ENCODE results near the gene OSBPL10.
"Not testable (repeated sequence)": the region's sequence is repeated elsewhere in the genome, so short reads cannot be mapped to it uniquely, and the experiment has no call there.

The OSBPL10 gene

DNA sequence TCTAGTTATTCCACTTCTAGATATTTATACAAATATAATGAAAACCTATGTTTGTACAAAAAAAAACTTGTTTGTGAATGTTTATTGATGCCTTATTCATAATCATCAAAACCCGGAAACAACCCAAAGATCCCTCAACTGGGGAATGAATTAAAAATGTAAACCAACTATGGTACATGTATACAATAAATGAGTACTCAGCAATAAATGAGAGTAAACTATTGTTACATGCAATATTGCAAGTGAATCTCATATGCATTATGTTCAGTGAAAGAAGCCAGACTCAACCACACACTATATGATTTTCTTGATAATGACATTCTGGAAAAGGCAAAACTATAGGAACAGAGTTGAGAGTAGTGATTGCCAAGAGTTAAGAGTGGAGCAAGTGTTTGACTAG is 12.8 kb upstream of the OSBPL10 start:
- no peak for DNase-seq (ENCODE audit: low read depth)

DNA sequence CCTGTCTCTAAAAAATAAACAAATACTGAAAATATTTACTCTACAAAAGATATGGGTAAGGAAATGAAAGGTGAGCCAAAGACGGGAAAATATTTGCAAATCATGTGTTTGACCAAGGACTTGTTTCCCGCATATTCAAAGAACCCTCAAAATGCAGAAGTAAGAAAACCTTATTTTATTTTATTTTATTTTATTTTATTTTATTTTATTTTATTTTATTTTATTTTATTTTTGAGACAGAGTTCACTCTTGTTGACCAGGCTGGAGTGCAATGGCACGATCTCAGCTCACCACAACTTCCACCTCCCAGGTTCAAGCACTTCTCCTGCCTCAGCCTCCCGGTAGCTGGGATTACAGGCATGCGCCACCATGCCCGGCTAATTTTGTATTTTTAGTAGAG is 11.9 kb upstream of the OSBPL10 start:
- DNase-seq (ENCODE audit: low read depth), result not testable (repeated sequence)

DNA sequence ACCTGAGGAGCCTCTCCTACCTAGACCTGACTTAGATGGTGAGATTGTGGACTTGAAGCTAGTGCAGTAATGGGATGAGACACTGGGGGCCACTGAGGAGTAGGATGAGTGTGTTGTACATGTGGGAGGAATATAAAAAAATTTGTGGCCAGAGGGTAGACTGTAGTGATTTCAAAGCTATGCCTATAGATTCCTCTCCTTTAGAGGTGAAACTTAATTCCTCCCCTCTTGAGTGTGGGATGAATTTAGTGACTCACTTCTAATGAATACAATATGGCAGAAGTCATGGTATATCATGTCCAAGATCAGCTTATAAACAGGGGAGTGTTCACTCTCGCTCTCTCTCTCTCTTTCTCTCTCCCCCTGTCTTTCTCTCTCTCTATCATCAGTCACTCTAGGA is 7.2 kb upstream of the OSBPL10 start:
- DNase-seq (ENCODE audit: low read depth), result no peak

DNA sequence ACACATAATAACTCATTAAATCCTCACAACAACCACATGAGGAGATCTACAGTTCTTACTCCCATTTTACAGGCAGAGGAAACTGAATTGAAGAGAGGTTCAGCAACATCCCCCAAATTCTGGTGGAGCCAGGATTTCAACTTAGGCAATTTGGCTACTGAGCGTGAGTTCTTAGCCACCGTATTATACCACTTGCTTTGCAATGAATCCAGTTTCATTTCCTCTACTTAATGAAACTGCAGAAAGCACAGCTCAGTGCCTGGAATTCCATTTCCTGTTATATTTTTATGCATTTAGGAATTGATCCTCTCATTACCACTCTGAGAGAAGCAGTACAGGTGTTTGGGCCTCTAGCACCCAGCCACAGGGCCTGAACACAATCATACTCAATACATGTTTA is 4.8 kb upstream of the OSBPL10 start:
- DNase-seq (ENCODE audit: low read depth), result no peak

DNA sequence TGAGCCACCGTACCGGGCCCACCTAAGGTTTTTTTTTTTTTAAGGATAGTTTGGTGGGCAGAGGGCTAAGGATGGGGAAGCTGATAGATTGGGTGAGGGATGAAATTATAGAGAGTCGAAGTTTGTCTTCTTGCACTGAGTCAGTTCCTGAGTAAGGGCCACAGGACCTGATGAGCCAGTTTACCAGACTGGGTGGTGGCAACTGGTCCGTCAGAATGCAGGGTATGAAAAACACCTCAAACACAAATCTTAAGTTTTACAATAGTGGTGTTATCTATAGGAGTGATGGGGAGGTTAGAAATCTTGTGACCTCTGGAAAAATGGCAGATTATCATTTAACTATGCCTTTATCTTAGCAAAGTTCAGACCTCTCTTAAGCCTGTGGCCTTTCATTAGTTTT is 3.3 kb upstream of the OSBPL10 start:
- no peak for DNase-seq (ENCODE audit: low read depth)

DNA sequence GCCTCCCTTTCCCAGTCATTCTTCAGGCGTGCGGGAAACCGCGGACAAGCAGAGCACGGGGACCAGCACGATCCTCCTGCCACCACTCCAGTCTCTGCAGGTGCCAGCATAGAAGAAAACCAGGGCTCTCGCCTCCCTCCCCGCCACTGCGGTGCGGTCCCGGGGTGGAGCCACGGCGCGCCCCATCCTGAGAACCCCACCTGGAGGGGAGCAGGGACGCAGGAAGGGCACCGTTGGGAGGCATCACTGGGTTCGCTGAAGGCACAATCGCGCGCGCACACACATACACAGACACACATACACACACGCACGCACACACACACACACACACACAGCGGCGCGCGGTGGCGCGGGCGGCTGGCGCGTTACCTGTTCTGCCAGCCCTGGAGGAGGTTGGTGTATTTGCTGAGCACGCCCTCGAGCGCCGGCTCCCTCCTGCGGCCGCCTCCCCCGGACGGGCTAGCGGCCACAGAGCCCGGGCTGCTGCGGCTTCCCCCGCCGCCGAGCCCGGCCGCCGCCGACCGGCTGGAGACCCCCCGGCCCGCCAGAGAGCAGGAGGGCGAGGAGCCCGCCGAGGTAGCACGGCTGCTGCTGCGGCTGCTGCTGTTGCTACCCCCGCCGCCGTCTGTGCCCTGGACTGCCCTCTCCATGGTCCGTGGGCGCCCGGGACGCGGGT is 394 bp downstream of the OSBPL10 start:
- no peak for DNase-seq (ENCODE audit: low read depth)

DNA sequence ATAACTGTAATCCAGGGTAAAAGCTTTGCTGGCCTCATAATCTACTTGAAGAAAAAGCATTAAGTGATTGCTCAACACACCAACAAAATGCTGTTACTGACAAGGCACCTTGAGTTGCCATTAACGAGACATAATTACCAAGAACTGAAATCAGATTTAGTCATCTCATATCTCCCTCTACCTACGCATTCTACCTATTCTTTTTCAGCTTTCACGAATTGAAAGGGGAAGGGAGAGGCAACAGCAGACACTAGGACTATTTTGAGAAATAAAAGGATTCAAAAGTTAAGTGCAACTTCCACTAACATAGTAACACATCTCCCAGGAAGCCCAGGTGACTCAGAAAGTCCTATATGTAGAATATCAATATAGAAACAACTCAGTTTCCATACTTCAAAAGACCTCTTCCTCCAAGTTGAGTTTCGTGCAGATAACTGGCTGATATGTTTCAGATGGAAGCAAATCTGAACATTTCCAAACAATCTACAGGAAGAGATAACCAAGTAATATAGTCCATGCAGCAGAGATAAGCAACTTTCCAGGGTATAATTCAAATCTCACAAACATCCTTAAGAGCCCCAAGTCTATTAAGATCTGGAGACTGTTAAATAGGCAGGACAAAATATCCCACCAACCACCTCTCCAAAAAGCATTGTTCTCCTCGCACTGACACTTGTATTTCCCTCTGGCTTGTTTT is 1.9 kb downstream of the OSBPL10 start:
- DNase-seq (ENCODE audit: low read depth), result no peak

DNA sequence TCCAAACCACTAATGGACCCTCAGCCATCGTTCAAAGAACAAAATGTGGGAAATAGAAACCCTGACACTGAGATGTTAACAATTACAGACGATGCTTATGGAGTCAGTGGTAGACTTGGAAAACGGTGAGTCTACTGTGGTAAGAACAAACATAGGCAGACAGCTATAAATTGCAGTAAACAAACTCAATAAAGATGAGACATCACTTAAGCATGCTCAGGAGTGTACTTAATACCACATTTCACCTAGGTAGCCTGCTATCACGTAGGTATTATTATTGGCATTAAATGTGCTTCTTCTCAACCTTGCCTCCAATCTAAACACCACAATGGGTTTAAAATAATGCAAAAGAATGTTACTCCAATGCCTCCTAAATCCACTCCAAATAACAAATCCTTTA is 2.5 kb downstream of the OSBPL10 start:
- DNase-seq (ENCODE audit: low read depth), result no peak

DNA sequence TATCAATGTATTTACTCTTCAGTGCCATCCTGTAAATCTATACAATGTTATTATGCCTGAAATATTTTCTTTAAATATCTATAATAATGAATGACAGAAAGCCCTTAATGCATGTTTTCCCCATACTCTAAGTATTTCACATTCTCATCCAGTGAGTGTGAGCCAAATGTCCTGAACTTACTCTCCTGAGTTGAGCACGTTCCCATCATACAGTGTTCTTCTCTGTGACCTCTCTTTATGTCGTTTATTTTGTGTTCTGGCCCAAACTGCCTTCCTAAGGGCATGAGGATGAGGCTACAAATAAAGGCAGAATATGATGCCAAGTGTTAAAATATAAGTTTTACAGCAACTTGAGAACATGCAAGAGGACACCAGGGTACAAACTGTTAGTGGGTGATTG is 3.3 kb downstream of the OSBPL10 start:
- DNase-seq (ENCODE audit: low read depth), result no peak

DNA sequence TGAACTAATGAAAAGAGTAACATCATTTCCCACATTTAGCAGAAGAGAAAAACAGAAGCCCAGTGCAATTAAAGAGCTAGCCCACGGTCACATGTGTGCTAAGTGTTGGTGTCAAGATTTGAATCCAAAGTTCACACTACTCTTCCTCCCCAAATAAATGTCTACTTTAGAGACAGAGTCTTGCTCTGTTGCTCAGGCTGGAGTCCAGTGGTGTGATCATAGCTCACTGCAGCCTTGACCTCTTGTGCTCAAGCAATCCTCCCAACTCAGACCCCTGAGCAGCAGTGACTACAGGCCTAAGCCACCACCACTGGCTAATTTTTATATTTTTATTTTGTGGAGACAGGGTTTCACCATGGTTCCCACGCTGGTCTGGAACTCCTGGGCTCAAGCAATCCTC is 4.8 kb downstream of the OSBPL10 start:
- no peak for DNase-seq (ENCODE audit: low read depth)

DNA sequence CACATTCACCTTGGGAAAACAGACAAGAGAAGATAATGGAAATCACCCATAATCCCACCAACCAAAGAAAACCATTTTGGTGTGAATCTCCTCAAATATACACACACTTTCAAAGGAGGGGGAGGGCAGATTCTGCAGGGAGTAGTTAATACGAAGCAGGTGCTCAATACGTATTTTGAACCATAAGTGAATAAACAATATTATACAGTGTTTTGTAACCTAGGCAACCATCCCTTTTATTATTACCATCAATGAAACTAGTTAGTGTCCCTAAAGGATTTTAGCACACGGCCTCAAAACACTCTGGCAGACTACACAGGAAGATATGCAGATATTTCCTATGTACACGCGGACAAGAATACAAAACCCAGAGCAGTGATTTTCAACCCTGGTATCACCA is 6.1 kb downstream of the OSBPL10 start:
- DNase-seq (ENCODE audit: low read depth), result no peak

DNA sequence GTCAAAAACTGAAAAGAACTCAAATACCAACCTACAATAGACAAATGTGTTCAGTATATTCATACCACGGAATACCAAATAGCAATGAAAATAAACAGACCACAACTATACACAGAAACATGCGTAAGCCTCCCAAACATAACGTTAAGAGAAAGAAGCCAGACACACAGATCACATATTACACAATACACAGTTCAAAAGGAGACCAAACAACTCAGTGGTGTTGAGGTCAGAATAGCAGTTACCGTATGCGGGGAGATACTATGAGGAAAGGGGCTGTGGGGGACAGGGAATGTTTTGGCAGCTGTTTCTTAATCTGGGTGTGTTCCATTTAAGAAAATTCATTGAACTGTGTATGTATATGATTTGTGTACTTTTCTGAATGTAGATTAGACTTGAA is 6.6 kb downstream of the OSBPL10 start:
- DNase-seq (ENCODE audit: low read depth), result no peak

DNA sequence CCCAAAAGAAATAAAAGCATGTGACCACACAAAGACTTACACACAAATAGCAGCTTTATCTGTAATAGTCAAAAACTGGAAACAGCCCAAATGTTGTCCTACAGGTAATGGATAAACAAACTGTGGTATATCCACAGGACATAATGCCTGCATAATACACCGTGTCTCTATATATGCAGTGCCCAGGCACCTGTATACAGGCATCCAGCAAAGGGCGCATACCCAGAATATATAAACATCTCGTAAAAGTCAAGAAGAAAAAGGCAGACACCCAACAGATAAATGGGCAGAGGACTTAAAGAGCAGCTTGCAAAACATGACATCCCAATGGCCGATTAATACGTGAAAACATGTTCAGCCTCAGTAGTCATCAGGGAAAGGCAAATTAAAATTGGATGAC is 7.2 kb downstream of the OSBPL10 start:
- DNase-seq (ENCODE audit: low read depth), result no peak

DNA sequence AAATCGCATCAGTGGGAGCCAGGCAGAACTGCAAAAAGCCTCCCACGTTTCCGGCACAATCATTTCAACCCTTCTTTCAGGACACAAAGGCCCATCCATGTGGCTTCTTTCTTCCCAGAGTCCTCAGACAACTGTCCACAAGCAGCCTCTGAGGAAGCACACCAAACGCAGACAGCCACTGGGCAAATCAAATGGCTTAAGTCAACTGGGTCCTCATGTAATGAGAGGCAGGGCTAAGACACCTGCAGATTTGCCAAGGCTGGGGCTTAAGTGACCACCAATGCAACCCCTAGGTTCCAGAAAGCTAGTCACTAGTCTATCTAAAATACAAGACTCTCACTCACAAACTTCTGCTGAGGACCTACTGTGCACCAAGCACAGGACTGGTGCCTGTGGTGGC is 8.0 kb downstream of the OSBPL10 start:
- DNase-seq (ENCODE audit: low read depth), result no peak

DNA sequence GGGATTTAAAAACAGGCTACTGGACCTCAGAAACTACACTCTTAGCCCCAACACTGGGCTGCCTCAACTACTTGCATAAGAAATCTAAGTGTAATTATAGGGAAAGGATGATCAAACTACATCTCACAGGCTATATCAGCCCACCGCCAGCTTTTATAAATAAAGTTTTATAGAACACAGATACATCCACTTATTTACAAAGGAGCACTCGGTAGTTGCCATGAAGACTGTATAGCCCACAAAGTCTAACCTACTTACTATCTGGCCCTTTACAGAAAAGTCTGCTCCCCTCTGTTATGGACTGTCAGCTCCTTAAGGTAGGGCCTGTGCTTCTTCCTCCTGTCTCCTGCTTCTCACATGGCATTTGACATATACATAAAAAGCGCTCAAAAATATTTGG is 9.5 kb downstream of the OSBPL10 start:
- no peak for DNase-seq (ENCODE audit: low read depth)

DNA sequence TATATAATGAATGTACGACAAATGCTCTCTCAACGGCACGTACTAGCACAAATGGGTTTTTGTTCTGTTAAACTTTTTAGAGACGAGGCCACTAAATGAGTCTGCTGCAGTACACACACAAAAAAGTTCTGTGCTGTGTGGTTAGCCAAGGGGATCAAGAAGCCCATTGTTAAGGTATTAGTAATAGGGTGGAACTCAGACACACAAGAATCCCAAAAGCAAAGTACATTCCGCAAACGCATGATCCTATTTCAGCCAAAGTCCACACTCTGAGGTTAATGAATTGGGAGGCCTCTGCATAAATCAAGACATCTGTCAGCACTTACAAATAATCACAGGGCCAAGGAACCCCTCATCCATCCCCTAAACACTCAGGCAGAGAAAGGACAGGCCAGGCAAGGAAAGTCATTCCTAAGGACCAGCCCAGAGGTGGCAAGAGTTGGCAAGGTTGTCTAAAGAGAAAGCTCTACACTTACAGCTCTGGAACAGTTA is 12.1 kb downstream of the OSBPL10 start:
- DNase-seq (ENCODE audit: low read depth), result no peak

DNA sequence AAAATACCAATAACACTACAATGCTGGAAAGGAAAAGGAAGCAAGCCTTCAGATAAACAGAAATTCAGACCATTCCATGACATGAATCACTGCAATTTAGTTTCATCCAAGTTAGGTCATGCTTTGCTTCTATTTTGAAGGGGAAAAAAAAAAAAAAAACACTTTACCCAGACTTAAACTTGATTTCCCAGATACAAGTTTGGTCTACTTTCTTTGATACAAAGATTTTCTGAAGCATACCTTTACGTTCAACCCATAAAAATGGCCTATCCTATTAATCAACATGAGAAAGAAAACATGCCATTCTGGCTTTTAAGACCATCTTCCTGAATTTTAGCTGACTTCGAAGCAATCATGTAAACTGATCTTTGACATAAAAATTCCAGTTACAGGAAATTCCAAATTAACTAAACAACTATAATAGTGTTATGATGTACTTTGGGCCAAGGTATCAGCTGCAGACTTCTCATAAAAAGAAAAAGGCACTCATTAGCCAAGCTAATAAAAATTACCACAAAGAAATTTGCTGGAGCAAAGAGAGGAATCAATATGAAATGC is 12.6 kb downstream of the OSBPL10 start:
- no peak for DNase-seq (ENCODE audit: low read depth)

DNA sequence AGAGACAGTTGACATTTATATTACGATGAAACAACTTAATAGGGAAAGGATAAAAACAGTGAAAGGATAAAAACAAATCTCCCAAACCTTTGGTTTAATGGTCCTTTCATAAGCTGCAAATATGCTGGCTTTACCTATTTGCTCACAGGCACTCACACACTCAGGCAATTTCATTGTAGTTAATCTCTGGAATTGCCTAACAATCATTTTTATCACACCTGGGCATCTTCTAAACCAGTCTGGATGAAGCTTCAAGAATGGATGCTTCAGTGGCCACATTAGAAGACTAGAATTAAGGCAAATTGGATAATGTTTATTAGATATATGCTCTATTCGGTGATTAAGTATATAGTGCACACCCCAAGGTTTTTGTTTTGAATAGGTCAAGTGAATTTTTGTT is 13.5 kb downstream of the OSBPL10 start:
- no peak for DNase-seq (ENCODE audit: low read depth)

DNA sequence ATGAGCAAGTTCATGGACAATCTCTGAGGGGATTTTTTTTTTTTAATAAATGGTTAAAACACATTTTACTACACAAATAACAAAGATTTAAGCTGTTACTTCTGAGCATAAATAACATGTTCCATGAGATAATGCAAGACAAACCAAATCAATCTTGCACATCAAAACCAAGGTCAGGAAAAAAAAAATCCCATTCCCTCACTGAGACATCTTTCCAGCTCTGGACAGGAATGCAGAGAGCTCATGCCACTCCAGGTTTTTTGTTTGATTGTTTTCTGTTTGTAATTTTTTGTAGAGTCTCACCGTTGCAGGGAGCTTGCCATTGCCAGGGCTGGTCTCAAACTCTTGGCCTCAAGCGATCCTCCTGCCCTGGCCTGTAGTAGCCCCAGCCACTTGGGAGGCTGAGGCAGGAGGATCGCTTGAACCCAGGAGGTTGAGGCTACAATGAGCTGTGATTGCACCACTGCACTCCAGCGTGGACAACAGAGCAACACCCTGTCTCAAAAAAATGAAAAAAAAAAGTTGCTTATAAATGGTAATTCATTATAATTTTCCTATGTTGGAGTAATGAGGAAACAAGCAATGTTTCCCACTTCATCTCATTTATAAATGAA is 14.0 kb downstream of the OSBPL10 start:
- no peak for DNase-seq (ENCODE audit: low read depth)

DNA sequence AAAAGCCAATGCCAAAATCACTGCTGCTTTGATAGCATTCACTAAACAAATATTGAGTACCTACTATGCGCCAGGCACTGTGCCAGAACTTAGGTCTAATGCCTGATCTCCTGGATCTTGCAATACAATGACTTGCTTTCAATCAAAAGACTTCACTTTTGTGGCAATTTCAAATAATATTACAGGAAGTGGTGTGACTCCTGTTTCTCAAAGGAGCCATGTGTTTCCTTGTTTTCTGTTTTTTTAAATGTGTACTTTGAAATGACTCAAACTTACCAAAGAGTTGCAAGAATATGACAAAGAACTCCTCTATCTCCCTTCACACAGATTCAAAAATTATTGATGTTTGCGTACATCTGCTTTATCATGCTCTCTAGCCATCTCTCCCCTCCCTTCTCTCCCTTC is 18.3 kb downstream of the OSBPL10 start:
- DNase-seq (ENCODE audit: low read depth), result no peak

DNA sequence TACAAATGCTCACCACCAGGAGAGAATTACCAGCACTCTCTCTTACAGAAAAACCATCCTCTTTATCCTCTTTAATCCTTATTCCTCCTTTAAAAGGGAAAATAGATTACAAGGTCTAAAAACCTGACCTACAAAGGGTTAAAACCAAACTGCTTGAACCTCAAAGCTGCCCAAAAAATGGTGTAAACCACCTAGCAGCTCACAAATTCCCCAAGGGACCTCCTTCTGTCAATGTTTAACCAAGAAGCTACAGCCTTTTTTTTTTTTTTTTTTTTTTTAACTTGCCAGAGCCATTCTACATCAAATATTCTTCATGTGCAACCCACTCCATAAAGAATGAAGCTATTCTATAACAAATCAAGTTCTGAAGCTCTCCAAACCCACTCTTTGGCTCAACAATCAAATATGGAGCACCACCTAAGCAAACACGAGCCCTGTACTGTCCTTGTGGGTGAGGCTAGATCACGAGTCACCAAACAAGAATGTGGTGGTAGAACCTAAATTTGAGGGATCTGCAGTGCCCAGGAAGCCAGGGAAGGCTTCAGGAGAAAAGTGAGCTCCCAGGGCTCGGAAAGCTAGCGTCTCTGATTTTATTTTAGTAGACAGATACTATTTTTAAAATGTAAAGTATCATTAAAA is 20.1 kb downstream of the OSBPL10 start:
- DNase-seq (ENCODE audit: low read depth), result no peak

DNA sequence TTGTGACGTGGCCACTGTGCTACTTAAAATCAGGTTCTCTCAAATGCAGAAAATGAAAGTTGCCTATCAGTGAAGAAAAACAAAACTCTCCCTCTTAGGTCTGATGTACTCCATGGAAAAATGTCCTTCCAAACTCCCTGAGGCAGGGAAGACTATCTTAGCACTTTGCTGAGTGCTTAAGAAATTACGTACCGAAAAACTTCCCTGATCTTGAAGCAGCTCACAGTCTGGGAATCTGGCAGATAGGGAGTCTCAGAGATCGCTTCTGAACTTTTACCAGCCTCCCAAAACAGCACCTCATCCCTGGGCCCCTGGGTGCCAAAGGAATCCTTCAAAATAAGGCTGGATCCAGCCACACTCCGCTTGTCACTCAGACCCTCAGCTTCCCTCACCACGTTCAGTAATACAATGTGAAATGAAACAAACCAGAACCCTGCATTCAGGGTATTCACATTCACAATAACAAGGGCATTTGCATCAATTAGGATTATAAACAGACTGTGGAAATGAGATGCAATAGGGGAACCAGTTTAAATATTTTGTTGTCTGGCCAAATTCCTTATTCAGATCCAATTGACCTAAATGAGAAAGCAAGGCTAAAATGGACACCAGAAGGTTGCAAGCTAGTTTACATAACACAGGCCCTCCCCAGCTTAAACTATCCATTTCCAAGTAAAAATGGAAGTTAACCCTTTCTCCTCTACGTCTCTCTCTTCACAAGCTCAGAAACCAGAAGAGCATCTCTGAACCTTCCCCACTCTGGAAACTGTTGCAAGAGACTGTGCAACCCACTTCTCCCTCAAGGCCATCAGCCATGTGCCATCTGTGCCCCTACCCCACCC is 20.9 kb downstream of the OSBPL10 start:
- DNase-seq (ENCODE audit: low read depth), result no peak
